ENCODE data around the gene GNG12. TPM values are rescaled to one million over a fixed set of nuclear protein-coding genes. Genes with fewer than 3 reads are reported as not detected.

The GNG12 gene
- total RNA-seq, 1 experiment from 2014 or later = 70.0 TPM

DNA sequence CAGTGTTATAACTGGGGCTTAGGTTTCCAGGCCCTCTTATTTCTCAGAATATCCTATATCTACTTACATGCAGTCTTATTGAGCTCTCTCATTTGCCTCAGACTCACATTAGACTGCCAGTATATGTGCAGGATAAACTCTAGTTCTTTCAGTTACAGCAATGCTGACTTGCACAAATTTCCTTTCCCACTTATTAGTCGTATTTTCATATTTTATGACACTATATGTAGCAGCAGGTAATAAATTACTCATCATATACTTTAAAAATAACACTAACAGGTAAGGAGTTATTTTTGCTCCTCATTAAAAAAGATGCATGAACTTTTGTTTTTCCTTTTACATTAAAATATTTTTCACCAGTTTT is 82.6 kb downstream of the GNG12 start:
- TF ChIP-seq POLR2AphosphoS5 (IDR thresholded peaks at IDR 0.05; ENCODE audit: low read depth, low read length) (no peak), REST (IDR thresholded peaks at IDR 0.05; ENCODE audit: insufficient read depth in 1 of 2, low read depth in 2 of 2, low read length in 1 of 2) (no peak), CTCF (IDR thresholded peaks at IDR 0.05) (no peak), TCF7L2 (IDR thresholded peaks at IDR 0.05; ENCODE audit: low read depth, low read length) (no peak), SIN3A (IDR thresholded peaks at IDR 0.05; ENCODE audit: borderline replicate concordance, insufficient read depth, low read depth, low read length) (no peak)
- Histone ChIP-seq H3K9me3 (ENCODE audit: control insufficient read depth, insufficient read depth, low read depth, low read length) (no peaks in the 10 kb centered on the region), H3K36me3 (ENCODE audit: control insufficient read depth, insufficient read depth, low read length) (no peaks in the 10 kb centered on the region), H3K27me3 (ENCODE audit: control insufficient read depth, insufficient read depth, low read length) (no peaks in the 10 kb centered on the region), H3K27ac (ENCODE audit: low read length) (peak overlapping the region; percentile 88), H3K4me3 (ENCODE audit: low read depth in 2 of 2, low read length in 2 of 2) (no peak overlapping the region), H3K4me1 (ENCODE audit: control insufficient read depth, insufficient read depth, low read length) (peaks cover 52% of the 10 kb centered on the region)
- ATAC-seq = 0 out of 2 replicates have a peak, but pooled peaks have one; percentile 8
- in situ Hi-C loops (cut with HindIII; ENCODE audit: low pct_unique_long_range_greater_than_20kb, low sequenced_read_pairs) = no loop called here
- ChIA-PET CTCF (interaction anchor here (1.3 kb wide), 1 partner anchor 10 kb away, joined by 3 read pairs; no protein-coding TSS in a partner anchor), POLR2A (no interaction called here)
- DNase-seq (ENCODE audit: low read depth, low spot score) = no peak
- TSS peak; percentile 34 for BruUV-seq (replicated peaks)
- intact Hi-C loops (cut with micrococcal nuclease; ENCODE audit: unreplicated experiment) = no loop called here

DNA sequence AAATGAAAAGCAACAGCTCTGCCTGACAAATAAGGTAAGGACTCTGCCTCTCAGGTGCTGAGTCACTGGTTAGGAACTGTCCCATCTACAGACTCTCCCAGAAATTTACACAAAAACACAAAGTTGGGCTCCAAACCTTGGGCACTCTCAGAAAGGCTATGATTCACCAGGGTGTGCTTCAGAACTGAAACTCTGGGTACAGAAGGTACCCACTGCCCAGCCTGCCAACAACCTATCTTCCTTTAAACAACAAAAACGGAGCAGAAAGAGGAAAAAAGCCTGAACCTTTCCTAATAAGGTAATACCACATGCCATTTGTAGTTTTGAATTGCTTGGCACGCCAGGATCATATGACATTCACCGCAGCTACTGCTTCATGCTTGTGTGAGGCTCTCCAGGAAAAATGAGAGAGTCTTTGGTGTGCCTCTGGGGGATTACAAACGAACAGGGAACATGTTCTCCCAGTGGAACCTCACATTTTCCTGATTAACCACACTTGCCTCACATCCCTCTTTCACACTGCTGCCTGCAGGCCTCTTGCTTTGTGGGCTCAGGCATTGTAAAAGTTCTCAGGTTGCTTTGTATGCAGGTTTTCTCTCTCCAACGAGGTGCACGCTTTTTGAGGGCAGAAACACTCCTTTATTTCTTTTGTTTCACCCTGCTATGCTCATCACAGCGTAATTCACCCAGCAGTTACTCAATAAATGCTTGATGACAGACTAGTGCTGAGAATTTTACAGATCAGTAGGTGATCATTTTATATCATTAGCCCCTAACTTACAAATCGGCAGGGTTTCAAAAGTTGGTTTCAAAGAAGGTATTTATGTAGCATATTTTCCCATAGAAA is 83.2 kb downstream of the GNG12 start:
- TF ChIP-seq REST (IDR thresholded peaks at IDR 0.05; ENCODE audit: insufficient read depth in 1 of 2, low read depth in 2 of 2, low read length in 1 of 2) (no peak), SIN3A (IDR thresholded peaks at IDR 0.05; ENCODE audit: borderline replicate concordance, insufficient read depth, low read depth, low read length) (no peak)

More for the DNA sequence above, 83.2 kb downstream of the GNG12 start:
- Histone ChIP-seq H3K4me3 (ENCODE audit: low read depth in 2 of 2, low read length in 2 of 2) (0 out of 4 replicates have a peak overlapping the region, but pooled peaks of 1 of the 2 experiments have one; percentile 6), H3K27ac (ENCODE audit: low read length) (peak overlapping the region; percentile 88), H3K9me3 (ENCODE audit: control insufficient read depth, insufficient read depth, low read depth, low read length) (no peaks in the 10 kb centered on the region), H3K36me3 (ENCODE audit: control insufficient read depth, insufficient read depth, low read length) (no peaks in the 10 kb centered on the region), H3K4me1 (ENCODE audit: control insufficient read depth, insufficient read depth, low read length) (peaks cover 52% of the 10 kb centered on the region), H3K27me3 (ENCODE audit: control insufficient read depth, insufficient read depth, low read length) (no peaks in the 10 kb centered on the region)
- peak; percentile 68 for ATAC-seq
- CTCF ChIA-PET = interaction anchor here (1.3 kb wide), 1 partner anchor 10 kb away, joined by 3 read pairs; no protein-coding TSS in a partner anchor
- in situ Hi-C loops (cut with HindIII; ENCODE audit: low pct_unique_long_range_greater_than_20kb, low sequenced_read_pairs) = no loop called here
- no peak for DNase-seq (ENCODE audit: low read depth, low spot score)
- intact Hi-C loops (cut with micrococcal nuclease; ENCODE audit: unreplicated experiment) = loop anchor here (5.0 kb wide), 2 partner anchors 63 to 213 kb away; partner anchors contain the start of gene GADD45A
- POLR2A ChIA-PET = no interaction called here
- no TSS peak for BruUV-seq (replicated peaks)

Data from Panc1 (cell line).